ENCODE measurements around the gene DYNC2I2.

DNA sequence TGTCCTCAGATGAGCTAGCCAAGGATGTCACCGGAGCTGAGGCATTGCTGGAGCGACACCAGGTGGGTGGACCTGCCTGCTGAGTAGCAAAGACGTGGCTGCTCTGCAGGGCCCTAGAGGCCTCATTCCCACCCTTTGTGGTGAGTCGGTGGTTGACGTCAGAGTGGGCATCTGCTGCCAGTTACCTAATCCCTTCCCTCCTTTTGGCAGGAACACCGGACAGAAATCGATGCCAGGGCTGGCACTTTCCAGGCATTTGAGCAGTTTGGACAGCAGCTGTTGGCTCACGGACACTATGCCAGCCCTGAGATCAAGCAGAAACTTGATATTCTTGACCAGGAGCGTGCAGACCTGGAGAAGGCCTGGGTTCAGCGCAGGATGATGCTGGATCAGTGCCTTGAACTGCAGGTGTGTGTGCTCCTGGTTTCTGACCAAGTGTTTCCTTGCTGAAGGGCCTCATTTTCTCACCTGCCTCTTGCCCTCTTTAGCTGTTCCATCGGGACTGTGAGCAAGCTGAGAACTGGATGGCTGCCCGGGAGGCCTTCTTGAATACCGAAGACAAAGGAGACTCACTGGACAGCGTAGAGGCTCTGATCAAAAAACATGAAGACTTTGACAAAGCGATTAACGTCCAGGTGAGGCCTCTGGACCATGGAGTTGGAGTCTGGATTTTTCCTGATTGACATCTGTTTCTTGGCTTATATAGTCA, 48.9 kb downstream of the DYNC2I2 start:
- TF ChIP-seq CBFB (CRISPR knock-in tag; IDR thresholded peaks at IDR 0.05; ENCODE audit: low read depth) (no peak), JUN (CRISPR knock-in tag; IDR thresholded peaks at IDR 0.05) (no peak)
- TF ChIP-seq, protein P1, sequence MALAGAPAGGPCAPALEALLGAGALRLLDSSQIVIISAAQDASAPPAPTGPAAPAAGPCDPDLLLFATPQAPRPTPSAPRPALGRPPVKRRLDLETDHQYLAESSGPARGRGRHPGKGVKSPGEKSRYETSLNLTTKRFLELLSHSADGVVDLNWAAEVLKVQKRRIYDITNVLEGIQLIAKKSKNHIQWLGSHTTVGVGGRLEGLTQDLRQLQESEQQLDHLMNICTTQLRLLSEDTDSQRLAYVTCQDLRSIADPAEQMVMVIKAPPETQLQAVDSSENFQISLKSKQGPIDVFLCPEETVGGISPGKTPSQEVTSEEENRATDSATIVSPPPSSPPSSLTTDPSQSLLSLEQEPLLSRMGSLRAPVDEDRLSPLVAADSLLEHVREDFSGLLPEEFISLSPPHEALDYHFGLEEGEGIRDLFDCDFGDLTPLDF (CRISPR knock-in tag; IDR thresholded peaks at IDR 0.05), result no peak

All from WTC11 (cell line).